Measurements from ENCODE around the gene EFCC1.

The EFCC1 gene

GRCh38 chr3:128994581-128995546 is 6.2 kb upstream of the EFCC1 start:
- DNase-seq = no peak

GRCh38 chr3:128995737-128996136 is 5.4 kb upstream of the EFCC1 start:
- no peak for DNase-seq

DNA sequence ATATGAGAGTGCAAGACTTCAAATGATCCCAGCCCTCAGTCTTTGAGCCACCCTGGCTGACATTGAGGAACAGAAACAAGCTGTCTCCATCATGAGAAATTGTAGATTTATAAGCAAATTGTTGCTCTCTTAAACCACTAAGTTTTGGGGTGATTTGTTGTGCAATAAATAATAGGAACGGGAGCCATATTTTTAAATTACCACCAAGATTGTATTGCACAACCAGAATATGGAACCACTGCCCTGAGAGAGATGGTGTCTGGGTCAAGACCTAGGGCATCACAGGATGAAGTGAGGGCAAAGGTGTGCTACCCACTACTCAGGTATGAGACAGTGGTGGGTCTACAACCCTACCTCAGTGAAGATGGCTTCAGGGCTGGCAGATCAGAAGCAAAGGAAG is 4.9 kb upstream of the EFCC1 start:
- DNase-seq = no peak

- DNase-seq = no peak
Observed at GRCh38 chr3:128996726-128997125, 4.4 kb upstream of the EFCC1 start.

DNA sequence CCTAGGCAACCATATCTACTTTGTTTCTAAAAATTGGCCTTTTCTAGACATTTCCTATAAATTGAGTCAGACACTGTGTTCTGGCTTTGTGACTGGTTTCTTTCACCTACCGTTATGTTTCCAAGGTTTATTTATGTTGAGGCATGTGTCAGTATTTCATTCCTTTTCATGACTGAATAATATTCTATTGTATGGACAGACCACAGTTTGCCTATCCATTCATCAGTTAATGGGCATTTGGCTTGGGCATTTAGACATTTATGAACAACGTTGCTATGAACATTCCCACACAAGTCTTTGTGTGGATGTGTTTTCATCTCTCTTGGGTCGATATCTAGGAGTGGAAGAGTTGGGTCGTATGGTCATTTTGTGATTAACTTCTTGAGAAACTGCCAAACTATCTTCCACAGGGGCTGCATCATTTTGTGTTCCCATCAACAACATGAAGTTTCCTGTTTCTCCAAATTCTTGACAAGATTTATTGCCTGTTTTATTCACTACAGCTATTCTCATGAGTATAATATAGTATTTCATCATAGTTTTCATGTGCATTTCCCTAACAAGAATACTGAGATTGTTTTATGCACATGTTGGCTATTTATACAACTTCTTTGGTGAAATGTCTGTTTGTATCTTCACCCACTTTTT is 3.5 kb upstream of the EFCC1 start:
- DNase-seq = no peak

DNA sequence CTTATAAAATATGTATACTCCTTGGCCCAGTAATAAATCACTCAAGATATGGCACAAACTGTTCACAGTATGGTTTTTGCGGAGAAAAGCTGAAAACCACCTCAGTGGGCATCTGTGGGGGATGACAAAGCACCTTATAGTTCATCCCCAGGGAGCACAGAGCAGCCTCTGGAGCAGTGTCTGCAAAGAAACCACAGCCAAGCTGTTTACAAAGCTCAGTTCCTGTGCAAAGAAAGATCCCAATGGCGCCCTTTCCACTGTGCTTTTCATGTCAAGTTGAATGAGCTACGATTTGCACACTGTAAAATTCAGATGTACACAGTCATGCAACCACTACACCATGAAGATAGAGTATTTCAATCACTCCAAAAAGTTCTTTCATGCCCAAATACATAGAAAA is 2.5 kb upstream of the EFCC1 start:
- DNase-seq = no peak

DNA sequence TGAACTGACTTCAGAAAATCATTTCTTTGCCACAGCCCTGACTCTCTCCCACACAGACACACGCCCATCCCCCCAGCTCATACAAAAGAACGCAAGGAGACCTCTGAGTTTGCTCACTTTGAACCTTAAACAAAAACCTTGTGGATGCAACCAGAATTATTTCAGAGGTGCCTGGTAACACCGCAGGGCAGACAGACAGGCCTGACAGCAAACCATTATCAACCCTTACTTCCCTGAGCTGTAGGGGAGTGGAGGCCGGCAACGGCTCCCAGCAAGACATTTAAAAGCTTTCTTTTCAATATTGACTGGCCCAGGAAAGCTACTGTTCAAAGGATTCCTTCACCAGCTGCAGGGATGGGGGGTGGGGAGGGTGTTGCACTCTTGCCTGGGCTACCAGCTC is 2.0 kb upstream of the EFCC1 start:
- DNase-seq = no peak

GRCh38 chr3:129000742-129001100 is 383 bp upstream of the EFCC1 start:
- DNase-seq = no peak

GRCh38 chr3:129001806-129002572 is 885 bp downstream of the EFCC1 start:
- peak in 1 of 5 experiments; percentile 71 for DNase-seq

GRCh38 chr3:129002573-129003569 is 1.8 kb downstream of the EFCC1 start:
- DNase-seq = no peak

- peak; percentile 7 to 72 (median 43) for DNase-seq
Observed at GRCh38 chr3:129003578-129004112, 2.5 kb downstream of the EFCC1 start.

DNA sequence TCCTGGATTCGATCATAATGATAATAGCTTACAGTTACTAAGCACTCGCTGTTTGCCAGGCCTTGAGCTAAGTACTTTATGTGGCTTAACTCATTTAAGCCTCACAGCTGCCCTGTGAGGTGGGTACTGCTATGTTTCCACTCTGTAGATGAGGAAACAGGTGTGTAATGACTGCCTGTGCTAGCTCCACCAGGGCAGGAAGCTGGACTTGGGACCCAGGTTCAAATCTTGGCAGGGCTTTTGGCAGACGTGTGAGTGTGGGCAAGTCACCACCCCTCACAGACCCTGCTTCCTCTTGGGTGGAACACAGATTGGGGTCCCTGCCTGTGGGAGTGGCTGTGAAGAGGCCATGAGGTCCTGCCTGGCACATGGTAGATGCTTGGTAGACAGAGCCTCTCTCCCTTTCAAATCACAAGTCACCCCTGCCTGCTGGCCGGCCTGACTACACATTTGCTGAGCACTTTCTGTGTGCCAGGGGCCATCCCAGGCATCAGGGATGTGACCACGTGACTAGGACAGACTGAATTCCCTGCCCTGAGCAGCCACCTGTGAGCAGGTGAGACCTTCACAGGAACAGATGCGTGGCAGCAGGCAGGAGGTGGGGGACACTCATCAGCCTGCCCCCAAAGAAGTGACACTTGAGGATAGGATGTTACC is 3.7 kb downstream of the EFCC1 start:
- DNase-seq = no peak

- DNase-seq = no peak
Observed at GRCh38 chr3:129005526-129006303, 4.6 kb downstream of the EFCC1 start.

- DNase-seq = no peak
Observed at GRCh38 chr3:129006864-129007263, 5.8 kb downstream of the EFCC1 start.

GRCh38 chr3:129007792-129008191 is 6.7 kb downstream of the EFCC1 start:
- no peak for DNase-seq

- no peak for DNase-seq
Observed at GRCh38 chr3:129009266-129009665, 8.2 kb downstream of the EFCC1 start.

- DNase-seq = no peak
Observed at GRCh38 chr3:129010310-129010956, 9.3 kb downstream of the EFCC1 start.

DNA sequence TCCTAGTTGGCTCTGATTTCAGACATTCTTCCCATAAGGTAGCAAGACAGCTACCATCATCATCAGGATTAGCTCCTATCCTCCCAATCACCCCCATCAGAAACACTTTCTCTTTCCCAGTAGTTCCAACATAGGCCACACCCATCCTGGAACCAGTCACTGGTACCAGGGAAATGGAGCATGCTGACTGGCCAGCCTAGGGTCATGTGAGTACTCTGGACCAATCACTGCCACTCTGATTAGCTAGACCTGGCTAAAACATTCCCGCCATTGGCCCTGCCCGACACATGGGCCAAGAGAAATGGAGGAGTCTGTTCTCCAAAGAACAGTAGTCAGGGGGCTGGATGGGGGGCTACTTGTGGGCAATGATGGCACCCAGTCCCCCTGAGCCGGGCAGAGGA is 12.4 kb downstream of the EFCC1 start:
- DNase-seq = no peak

- DNase-seq = no peak
Observed at GRCh38 chr3:129014148-129014547, 13.0 kb downstream of the EFCC1 start.

- no peak for DNase-seq
Observed at GRCh38 chr3:129014793-129015345, 13.8 kb downstream of the EFCC1 start.
